Kidney (tissue), 14 donors: ENCODE results near the gene ZBTB46. TPM values are rescaled to one million over a fixed set of nuclear protein-coding genes. Genes with fewer than 3 reads are reported as not detected.

Source experiments
- DNase-seq, 5 donors: peaks; one replicate each; pipeline ENCODE4 v3.0.0-alpha.2; 2013 to 2020
- FAIRE-seq: peaks from 2 replicates; lab custom pipeline; 2012; peaks lifted over from hg19 to GRCh38; lab: Jason Lieb, UNC
- H3K27ac ChIP-seq, 2 donors: one replicate each; pipeline ENCODE4 v1.7.0; 2013; ENCODE audit warnings: low read depth in 2 of 2, low read length in 2 of 2, inconsistent platforms in 1 of 2
- H3K27me3 ChIP-seq: one replicate; pipeline ENCODE4 v1.7.1; 2013; ENCODE audit warnings: low read length, inconsistent platforms; ENCODE audit not compliant: control insufficient read depth, insufficient read depth
- H3K36me3 ChIP-seq, 3 donors: one replicate each; pipeline versions ENCODE4 v1.7.0 to v1.7.1; 2013; ENCODE audit warnings: low read length in 3 of 3, control low read depth in 1 of 3, inconsistent platforms in 1 of 3; ENCODE audit not compliant: insufficient read depth in 3 of 3, control insufficient read depth in 2 of 3
- H3K4me1 ChIP-seq, 3 donors: one replicate each; pipeline versions ENCODE4 v1.7.0 to v1.7.1; 2013; ENCODE audit warnings: low read length in 3 of 3, inconsistent platforms in 1 of 3, low read depth in 1 of 3; ENCODE audit not compliant: control insufficient read depth in 2 of 3, insufficient read depth in 2 of 3
- H3K4me3 ChIP-seq, 3 donors: one replicate each; pipeline versions ENCODE4 v1.7.0 to v1.8.1; 2013; ENCODE audit warnings: low read length in 3 of 3, control low read depth in 1 of 3, inconsistent platforms in 1 of 3
- H3K9ac ChIP-seq, 3 donors: one replicate each; pipeline versions ENCODE4 v1.7.0 to v1.7.1; 2013; ENCODE audit warnings: low read length in 3 of 3, control low read depth in 1 of 3, inconsistent platforms in 1 of 3
- H3K9me3 ChIP-seq, 3 donors: one replicate each; pipeline versions ENCODE4 v1.7.0 to v1.7.1; 2013; ENCODE audit warnings: low read length in 3 of 3, control low read depth in 1 of 3, inconsistent platforms in 1 of 3; ENCODE audit not compliant: control insufficient read depth in 2 of 3, insufficient read depth in 1 of 3
- CTCF ChIP-seq: IDR thresholded peaks from 3 replicates; pipeline ENCODE4 v1.5.1; 2012; ENCODE audit warnings: mild to moderate bottlenecking, moderate library complexity, borderline replicate concordance; ENCODE audit not compliant: insufficient read depth; ENCODE audit errors: extremely low read depth
- intact Hi-C: fragments of 100-400 bp; cut with DNase I; formaldehyde crosslinking; loops from one replicate; pipeline ENCODE4 v1.11.1; 2022
- polyA plus RNA-seq: library from polyadenylated mRNA; stranded (reverse); fragments of 350-450 nt; fragmentation: Illumina TruSeq; extraction: RNeasy Lipid Tissue Mini Kit (QIAGEN cat#74804); gene quantifications from one replicate; pipeline ENCODE4 v1.2.3, GENCODE V29; 2014; ENCODE audit warnings: low read depth, low replicate concordance; ENCODE audit not compliant: insufficient read depth
- total RNA-seq: library from RNA; stranded (reverse); fragmentation: NEBNext Ultra II Directional; extraction: Animal tissue kit (Norgen Biotek cat#: 25700); gene quantifications from one replicate; pipeline ENCODE4 v1.2.1, GENCODE V29; 2021
- donor health status: control.
- donor health status: control.
- donor health status: control.
- donor health status: control.
- donor health status: control.
- donor health status: DM: yes; HTN: yes; CAD: no.
- donor health status: Normal renal cell carcinoma (clear cell type).

Gene ZBTB46
- total and polyA plus RNA-seq, 2 donors from 2014 or later = 4.5 to 24.0 TPM

DNA sequence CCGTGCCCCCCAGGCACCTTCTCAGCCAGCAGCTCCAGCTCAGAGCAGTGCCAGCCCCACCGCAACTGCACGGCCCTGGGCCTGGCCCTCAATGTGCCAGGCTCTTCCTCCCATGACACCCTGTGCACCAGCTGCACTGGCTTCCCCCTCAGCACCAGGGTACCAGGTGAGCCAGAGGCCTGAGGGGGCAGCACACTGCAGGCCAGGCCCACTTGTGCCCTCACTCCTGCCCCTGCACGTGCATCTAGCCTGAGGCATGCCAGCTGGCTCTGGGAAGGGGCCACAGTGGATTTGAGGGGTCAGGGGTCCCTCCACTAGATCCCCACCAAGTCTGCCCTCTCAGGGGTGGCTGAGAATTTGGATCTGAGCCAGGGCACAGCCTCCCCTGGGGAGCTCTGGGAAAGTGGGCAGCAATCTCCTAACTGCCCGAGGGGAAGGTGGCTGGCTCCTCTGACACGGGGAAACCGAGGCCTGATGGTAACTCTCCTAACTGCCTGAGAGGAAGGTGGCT, 133.7 kb downstream of the ZBTB46 start:
- peak in 2 of 5 donors; percentile 66 to 78 for DNase-seq
- Histone ChIP-seq H3K27ac (no peak overlapping the region), H3K9ac (no peak overlapping the region), H3K4me1 (peaks cover 0 to 14% (median 0%) of the 10 kb centered on the region in 3 donors), H3K36me3 (no peaks in the 10 kb centered on the region), H3K9me3 (no peaks in the 10 kb centered on the region), H3K4me3 (peak overlapping the region in 1 of 3 donors; percentile 32), H3K27me3 (no peaks in the 10 kb centered on the region)
- FAIRE-seq = no peak
- intact Hi-C loops = no loop called here
- no peak for TF ChIP-seq CTCF

DNA sequence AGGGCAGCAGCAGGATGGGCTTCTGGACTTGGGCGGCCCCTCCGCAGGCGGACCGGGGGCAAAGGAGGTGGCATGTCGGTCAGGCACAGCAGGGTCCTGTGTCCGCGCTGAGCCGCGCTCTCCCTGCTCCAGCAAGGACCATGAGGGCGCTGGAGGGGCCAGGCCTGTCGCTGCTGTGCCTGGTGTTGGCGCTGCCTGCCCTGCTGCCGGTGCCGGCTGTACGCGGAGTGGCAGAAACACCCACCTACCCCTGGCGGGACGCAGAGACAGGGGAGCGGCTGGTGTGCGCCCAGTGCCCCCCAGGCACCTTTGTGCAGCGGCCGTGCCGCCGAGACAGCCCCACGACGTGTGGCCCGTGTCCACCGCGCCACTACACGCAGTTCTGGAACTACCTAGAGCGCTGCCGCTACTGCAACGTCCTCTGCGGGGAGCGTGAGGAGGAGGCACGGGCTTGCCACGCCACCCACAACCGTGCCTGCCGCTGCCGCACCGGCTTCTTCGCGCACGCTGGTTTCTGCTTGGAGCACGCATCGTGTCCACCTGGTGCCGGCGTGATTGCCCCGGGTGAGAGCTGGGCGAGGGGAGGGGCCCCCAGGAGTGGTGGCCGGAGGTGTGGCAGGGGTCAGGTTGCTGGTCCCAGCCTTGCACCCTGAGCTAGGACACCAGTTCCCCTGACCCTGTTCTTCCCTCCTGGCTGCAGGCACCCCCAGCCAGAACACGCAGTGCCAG, 134.3 kb downstream of the ZBTB46 start, which contains the start of gene TNFRSF6B:
Gene TNFRSF6B (plus strand): TSS at position 25 of the 729 bp plus-strand sequence. CDS start 116 bp downstream, at position 141.
- FAIRE-seq = no peak
- peak within 1 kb of the TSS in 1 of 3 donors; percentile 32 for H3K4me3 ChIP-seq

DNA sequence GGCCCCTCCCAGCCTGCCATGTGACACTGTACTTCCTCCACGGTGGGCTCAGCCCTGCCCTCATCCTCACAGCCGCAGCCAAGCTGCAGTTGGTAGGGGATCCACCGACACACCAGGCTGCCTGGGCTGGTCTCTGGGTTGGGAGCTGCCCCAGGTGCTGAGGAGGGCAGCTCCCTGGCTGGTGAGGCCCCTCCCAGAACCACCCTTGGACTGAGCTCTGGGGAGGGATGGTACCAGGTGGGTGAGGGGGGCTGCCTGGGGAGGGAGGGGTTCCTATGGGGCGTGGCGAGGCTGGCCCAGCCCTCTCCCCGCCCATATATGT, 134.8 kb downstream of the ZBTB46 start:
- Histone ChIP-seq H3K4me3 (no peak overlapping the region), H3K4me1 (peaks cover 0 to 14% (median 0%) of the 10 kb centered on the region in 3 donors), H3K27ac (no peak overlapping the region), H3K36me3 (no peaks in the 10 kb centered on the region), H3K9ac (no peak overlapping the region), H3K9me3 (no peaks in the 10 kb centered on the region), H3K27me3 (no peaks in the 10 kb centered on the region)
- FAIRE-seq (no peak), DNase-seq (peak in 3 of 5 donors; percentile 72 to 81 (median 79))
- intact Hi-C loops = no loop called here
- TF ChIP-seq CTCF = no peak

More for the DNA sequence above, 134.3 kb downstream of the ZBTB46 start, which contains the start of gene TNFRSF6B:
- no peaks in the 10 kb centered on the region for H3K27me3 ChIP-seq
- no peaks in the 10 kb centered on the region for H3K36me3 ChIP-seq
- DNase-seq = peak in 2 of 5 donors; percentile 86 to 87
- no peak for TF ChIP-seq CTCF
- H3K27ac ChIP-seq = no peak within 1 kb of the TSS
- H3K9ac ChIP-seq = no peak within 1 kb of the TSS
- intact Hi-C loops = no loop called here
- H3K9me3 ChIP-seq = no peaks in the 10 kb centered on the region
- peaks cover 0 to 14% (median 0%) of the 10 kb centered on the region in 3 donors for H3K4me1 ChIP-seq
